SK-N-SH (cell line): ENCODE results near the gene GPR27. TPM values are rescaled to one million over a fixed set of nuclear protein-coding genes. Genes with fewer than 3 reads are reported as not detected.

Source experiments
- CTCF ChIA-PET: fragments of 300-600, 350-600 bp; formaldehyde crosslinking; extraction: SDS; loops from one replicate; lab custom pipeline; 2021; lab: Yijun Ruan, JAX
- POLR2A ChIA-PET: fragments of 350-600 bp; sonication (Branson Sonifier 250); formaldehyde crosslinking; extraction: SDS; loops from one replicate; lab custom pipeline; 2020; ENCODE audit warnings: antibody characterized with exemption, inconsistent platforms; lab: Yijun Ruan, JAX
- DNase-seq: peaks from one replicate; pipeline ENCODE4 v3.0.0; 2012
- H2AFZ ChIP-seq: fragments of 200-600 bp; sonication (generic); 2 replicates; pipeline ENCODE4 v1.8.1; 2016; ENCODE audit warnings: antibody characterized with exemption, mild to moderate bottlenecking, low read depth
- H3F3A ChIP-seq: fragments of 200-600 bp; sonication (generic); replicated peaks from 2 replicates; pipeline ENCODE3; 2016; ENCODE audit warnings: antibody characterized with exemption, mild to moderate bottlenecking; ENCODE audit not compliant: insufficient read depth
- H3K27ac ChIP-seq, 2 experiments: fragments of 200-500 bp in 1 of 2; fragments of 200-600 bp in 1 of 2; sonication (Bioruptor generic) in 1 of 2; sonication (generic), shearing (Covaris generic) in 1 of 2; 2 replicates each; pipeline versions ENCODE4 v1.5.1 to v1.6.1; 2014 to 2016; ENCODE audit warnings: low read depth in 2 of 2, inconsistent platforms in 1 of 2, low read length in 1 of 2, mild to moderate bottlenecking in 1 of 2, mixed read lengths in 1 of 2
- H3K27me3 ChIP-seq: fragments of 200-600 bp; sonication (generic), shearing (Covaris generic); 2 replicates; pipeline ENCODE4 v1.6.1; 2016; ENCODE audit warnings: mixed run types; ENCODE audit not compliant: insufficient read depth
- H3K36me3 ChIP-seq, 2 experiments: fragments of 200-500 bp in 1 of 2; fragments of 200-600 bp in 1 of 2; sonication (Bioruptor generic) in 1 of 2; sonication (generic) in 1 of 2; replicated peaks in 1 of 2; 2 replicates each; pipeline versions ENCODE3 to v1.5.1; 2014 to 2016; ENCODE audit warnings: low read length in 1 of 2, mild to moderate bottlenecking in 1 of 2; ENCODE audit not compliant: insufficient read depth in 2 of 2, control insufficient read depth in 1 of 2
- H3K4me1 ChIP-seq, 2 experiments: fragments of 200-500 bp in 1 of 2; fragments of 200-600 bp in 1 of 2; sonication (Bioruptor generic) in 1 of 2; sonication (generic), shearing (Covaris generic) in 1 of 2; 2 replicates each; pipeline versions ENCODE4 v1.5.1 to v1.6.1; 2014 to 2016; ENCODE audit warnings: low read depth in 1 of 2, low read length in 1 of 2, mixed run types in 1 of 2; ENCODE audit not compliant: insufficient read depth in 2 of 2, control insufficient read depth in 1 of 2
- H3K4me2 ChIP-seq: fragments of 200-600 bp; sonication (generic), shearing (Covaris generic); 2 replicates; pipeline ENCODE4 v1.6.1; 2017; ENCODE audit warnings: mixed run types
- H3K4me3 ChIP-seq, 2 experiments: fragments of 200-500 bp in 1 of 2; fragments of 200-600 bp in 1 of 2; sonication (Bioruptor generic) in 1 of 2; sonication (generic), shearing (Covaris generic) in 1 of 2; 2 replicates each; pipeline versions ENCODE4 v1.5.1 to v1.8.1; 2014 to 2016; ENCODE audit warnings: low read depth in 2 of 2, inconsistent platforms in 1 of 2, low read length in 1 of 2, mild to moderate bottlenecking in 1 of 2, mixed read lengths in 1 of 2, moderate library complexity in 1 of 2
- H3K79me2 ChIP-seq: fragments of 200-600 bp; sonication (generic); 2 replicates; pipeline ENCODE4 v1.8.1; 2017; ENCODE audit warnings: mild to moderate bottlenecking; ENCODE audit not compliant: insufficient read depth
- H3K9ac ChIP-seq: fragments of 200-600 bp; sonication (generic); 2 replicates; pipeline ENCODE4 v1.6.1; 2017; ENCODE audit warnings: mixed run types
- H3K9me2 ChIP-seq: fragments of 200-600 bp; sonication (generic); 2 replicates; pipeline ENCODE4 v1.6.1; 2017; ENCODE audit warnings: mixed run types
- H3K9me3 ChIP-seq: fragments of 200-600 bp; sonication (generic); 2 replicates; pipeline ENCODE4 v1.6.1; 2017; ENCODE audit warnings: mixed run types, mild to moderate bottlenecking, moderate library complexity
- H4K20me1 ChIP-seq: fragments of 200-600 bp; sonication (generic); 2 replicates; pipeline ENCODE4 v1.6.1; 2017; ENCODE audit warnings: mild to moderate bottlenecking, mixed run types; ENCODE audit not compliant: insufficient read depth
- CHD2 ChIP-seq: fragments of 150-350 bp; IDR thresholded peaks from 2 replicates; pipeline ENCODE4 v1.6.1; 2018; ENCODE audit warnings: low read length; ENCODE audit not compliant: partially characterized antibody
- EP300 ChIP-seq, 2 experiments: IDR thresholded peaks; 2 replicates each; pipeline versions ENCODE4 v1.4.0 to v1.6.1; 2012; ENCODE audit warnings: borderline replicate concordance in 1 of 2, low read depth in 1 of 2, low read length in 1 of 2
- EZH2phosphoT487 ChIP-seq: fragments of 200-600 bp; sonication (generic); IDR thresholded peaks from 2 replicates; pipeline ENCODE4 v1.6.1; 2017; ENCODE audit warnings: low read depth, mixed run types, mild to moderate bottlenecking, antibody characterized with exemption, moderate library complexity, borderline replicate concordance
- GATA2 ChIP-seq: sonication (generic); formaldehyde crosslinking; IDR thresholded peaks from 2 replicates; pipeline ENCODE4 v1.5.0; 2020; ENCODE audit warnings: mild to moderate bottlenecking, missing genetic modification reagents
- MXI1 ChIP-seq: IDR thresholded peaks from 2 replicates; pipeline ENCODE4 v1.6.1; 2012; ENCODE audit warnings: mild to moderate bottlenecking, low read depth, low read length, improper control_type of control experiment
- NFIC ChIP-seq: IDR thresholded peaks from 2 replicates; pipeline ENCODE4 v1.4.0; 2012; ENCODE audit warnings: borderline replicate concordance
- NRF1 ChIP-seq: IDR thresholded peaks from 2 replicates; pipeline ENCODE4 v1.6.1; 2012; ENCODE audit warnings: low read depth, mild to moderate bottlenecking, low read length
- POLR2AphosphoS5 ChIP-seq: IDR thresholded peaks from 2 replicates; pipeline ENCODE4 v1.6.1; 2012; ENCODE audit warnings: low read depth, low read length
- RCOR1 ChIP-seq: fragments of 150-350 bp; IDR thresholded peaks from 2 replicates; pipeline ENCODE4 v1.6.1; 2017; ENCODE audit warnings: antibody characterized with exemption, low read length
- RXRA ChIP-seq: IDR thresholded peaks from 2 replicates; pipeline ENCODE4 v1.4.0; 2012; ENCODE audit warnings: low read depth, mild to moderate bottlenecking, borderline replicate concordance
- SMC3 ChIP-seq: IDR thresholded peaks from 2 replicates; pipeline ENCODE4 v1.6.1; 2012; ENCODE audit warnings: low read depth, low read length, improper control_type of control experiment
- TAF1 ChIP-seq: IDR thresholded peaks from 2 replicates; pipeline ENCODE4 v1.6.1; 2012; ENCODE audit warnings: low read depth, mild to moderate bottlenecking, low read length, moderate library complexity, borderline replicate concordance
- USF2 ChIP-seq: fragments of 150-350 bp; IDR thresholded peaks from 2 replicates; pipeline ENCODE4 v1.6.1; 2017; ENCODE audit warnings: antibody characterized with exemption, low read length, low read depth, borderline replicate concordance
- YY1 ChIP-seq: IDR thresholded peaks from 2 replicates; pipeline ENCODE4 v1.4.0; 2012; ENCODE audit warnings: low read depth, mild to moderate bottlenecking
- WGBS: methylation state at CpG from one replicate; pipeline ENCODE4 v1.1.6; 2017; ENCODE audit warnings: low lambda C conversion rate; 5-methylcytosine and 5-hydroxymethylcytosine counted together
- polyA plus RNA-seq, 3 experiments: library from polyadenylated mRNA; depleted of rRNA; stranded (reverse); fragments of >200 nt; gene quantifications; 2 replicates each; pipeline ENCODE4 v1.2.3, GENCODE V29; 2012
- TF ChIP-seq, protein P1 (sequence below): IDR thresholded peaks from 2 replicates; pipeline ENCODE4 v1.6.1; 2012; ENCODE audit warnings: mild to moderate bottlenecking, low read depth, low read length, moderate library complexity
- TF ChIP-seq, protein P2 (sequence below): fragments of 150-350 bp; IDR thresholded peaks from 2 replicates; pipeline ENCODE4 v1.6.1; 2016; ENCODE audit warnings: mild to moderate bottlenecking, low read depth, low read length
- TF ChIP-seq, protein P3 (sequence below): IDR thresholded peaks from 2 replicates; pipeline ENCODE4 v1.4.0; 2012; ENCODE audit warnings: low read depth
- TF ChIP-seq, protein P4 (sequence below): fragments of 200-600 bp; sonication (generic); IDR thresholded peaks from 2 replicates; pipeline ENCODE4 v1.6.1; 2017; ENCODE audit warnings: antibody characterized with exemption, mild to moderate bottlenecking, moderate library complexity

Gene GPR27
- polyA plus RNA-seq, 1 of the 3 experiments (the other 2 are of a cell fraction): 0.05 TPM

DNA sequence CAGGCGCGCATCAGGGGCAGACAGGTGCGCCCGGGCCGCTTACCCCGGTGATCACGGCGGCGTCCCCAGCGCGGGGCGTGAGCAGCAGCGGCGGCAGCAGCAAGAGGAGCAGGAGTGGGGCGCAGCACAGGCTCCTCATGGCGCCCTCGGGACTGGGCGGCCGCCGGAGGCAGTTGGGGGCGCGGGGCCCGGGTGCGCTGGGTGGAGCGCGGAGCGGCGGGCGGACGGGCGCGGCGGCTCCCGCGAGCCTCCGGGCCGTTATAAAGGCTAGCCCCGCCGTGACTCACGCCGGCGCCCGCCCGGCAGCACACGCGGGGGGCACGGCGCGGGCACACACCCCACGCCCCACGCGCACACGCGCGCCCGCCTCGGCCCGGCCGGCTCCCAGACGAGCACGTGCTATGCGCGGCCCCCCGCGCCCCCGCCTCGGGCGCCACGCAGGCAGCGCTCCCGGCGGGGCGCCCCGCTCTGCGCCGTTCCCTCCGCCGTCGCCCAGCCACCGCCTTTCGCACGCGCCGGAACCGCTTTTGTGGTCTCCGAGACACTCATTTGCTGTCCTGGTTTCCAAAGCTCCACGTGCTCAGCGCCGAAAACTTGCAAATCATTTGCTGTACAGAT, 31.4 kb downstream of the GPR27 start, which contains the start of gene PROK2:
PROK2 (minus strand) TSS at position 235 of the 618 bp plus-strand sequence; CDS start at position 139, 96 bp downstream.
- H3K27me3 ChIP-seq: peaks cover 28% of the 10 kb centered on the region
- TF ChIP-seq RCOR1: no peak
- no peak for TF ChIP-seq SMC3
- TF ChIP-seq, protein P1, sequence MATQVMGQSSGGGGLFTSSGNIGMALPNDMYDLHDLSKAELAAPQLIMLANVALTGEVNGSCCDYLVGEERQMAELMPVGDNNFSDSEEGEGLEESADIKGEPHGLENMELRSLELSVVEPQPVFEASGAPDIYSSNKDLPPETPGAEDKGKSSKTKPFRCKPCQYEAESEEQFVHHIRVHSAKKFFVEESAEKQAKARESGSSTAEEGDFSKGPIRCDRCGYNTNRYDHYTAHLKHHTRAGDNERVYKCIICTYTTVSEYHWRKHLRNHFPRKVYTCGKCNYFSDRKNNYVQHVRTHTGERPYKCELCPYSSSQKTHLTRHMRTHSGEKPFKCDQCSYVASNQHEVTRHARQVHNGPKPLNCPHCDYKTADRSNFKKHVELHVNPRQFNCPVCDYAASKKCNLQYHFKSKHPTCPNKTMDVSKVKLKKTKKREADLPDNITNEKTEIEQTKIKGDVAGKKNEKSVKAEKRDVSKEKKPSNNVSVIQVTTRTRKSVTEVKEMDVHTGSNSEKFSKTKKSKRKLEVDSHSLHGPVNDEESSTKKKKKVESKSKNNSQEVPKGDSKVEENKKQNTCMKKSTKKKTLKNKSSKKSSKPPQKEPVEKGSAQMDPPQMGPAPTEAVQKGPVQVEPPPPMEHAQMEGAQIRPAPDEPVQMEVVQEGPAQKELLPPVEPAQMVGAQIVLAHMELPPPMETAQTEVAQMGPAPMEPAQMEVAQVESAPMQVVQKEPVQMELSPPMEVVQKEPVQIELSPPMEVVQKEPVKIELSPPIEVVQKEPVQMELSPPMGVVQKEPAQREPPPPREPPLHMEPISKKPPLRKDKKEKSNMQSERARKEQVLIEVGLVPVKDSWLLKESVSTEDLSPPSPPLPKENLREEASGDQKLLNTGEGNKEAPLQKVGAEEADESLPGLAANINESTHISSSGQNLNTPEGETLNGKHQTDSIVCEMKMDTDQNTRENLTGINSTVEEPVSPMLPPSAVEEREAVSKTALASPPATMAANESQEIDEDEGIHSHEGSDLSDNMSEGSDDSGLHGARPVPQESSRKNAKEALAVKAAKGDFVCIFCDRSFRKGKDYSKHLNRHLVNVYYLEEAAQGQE: no peak
- no peak for TF ChIP-seq NRF1
- TF ChIP-seq, protein P2, sequence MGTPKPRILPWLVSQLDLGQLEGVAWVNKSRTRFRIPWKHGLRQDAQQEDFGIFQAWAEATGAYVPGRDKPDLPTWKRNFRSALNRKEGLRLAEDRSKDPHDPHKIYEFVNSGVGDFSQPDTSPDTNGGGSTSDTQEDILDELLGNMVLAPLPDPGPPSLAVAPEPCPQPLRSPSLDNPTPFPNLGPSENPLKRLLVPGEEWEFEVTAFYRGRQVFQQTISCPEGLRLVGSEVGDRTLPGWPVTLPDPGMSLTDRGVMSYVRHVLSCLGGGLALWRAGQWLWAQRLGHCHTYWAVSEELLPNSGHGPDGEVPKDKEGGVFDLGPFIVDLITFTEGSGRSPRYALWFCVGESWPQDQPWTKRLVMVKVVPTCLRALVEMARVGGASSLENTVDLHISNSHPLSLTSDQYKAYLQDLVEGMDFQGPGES: no peak
- TF ChIP-seq RXRA: no peak
- TF ChIP-seq TAF1: no peak
- no peak for TF ChIP-seq POLR2AphosphoS5
- no peak for TF ChIP-seq EZH2phosphoT487
- TF ChIP-seq NFIC: no peak
- no peak for TF ChIP-seq YY1
- TF ChIP-seq, protein P3, sequence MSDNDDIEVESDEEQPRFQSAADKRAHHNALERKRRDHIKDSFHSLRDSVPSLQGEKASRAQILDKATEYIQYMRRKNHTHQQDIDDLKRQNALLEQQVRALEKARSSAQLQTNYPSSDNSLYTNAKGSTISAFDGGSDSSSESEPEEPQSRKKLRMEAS: no peak
- TF ChIP-seq USF2: no peak
- TF ChIP-seq MXI1: no peak
- no peak for TF ChIP-seq CHD2
- TF ChIP-seq, protein P4, sequence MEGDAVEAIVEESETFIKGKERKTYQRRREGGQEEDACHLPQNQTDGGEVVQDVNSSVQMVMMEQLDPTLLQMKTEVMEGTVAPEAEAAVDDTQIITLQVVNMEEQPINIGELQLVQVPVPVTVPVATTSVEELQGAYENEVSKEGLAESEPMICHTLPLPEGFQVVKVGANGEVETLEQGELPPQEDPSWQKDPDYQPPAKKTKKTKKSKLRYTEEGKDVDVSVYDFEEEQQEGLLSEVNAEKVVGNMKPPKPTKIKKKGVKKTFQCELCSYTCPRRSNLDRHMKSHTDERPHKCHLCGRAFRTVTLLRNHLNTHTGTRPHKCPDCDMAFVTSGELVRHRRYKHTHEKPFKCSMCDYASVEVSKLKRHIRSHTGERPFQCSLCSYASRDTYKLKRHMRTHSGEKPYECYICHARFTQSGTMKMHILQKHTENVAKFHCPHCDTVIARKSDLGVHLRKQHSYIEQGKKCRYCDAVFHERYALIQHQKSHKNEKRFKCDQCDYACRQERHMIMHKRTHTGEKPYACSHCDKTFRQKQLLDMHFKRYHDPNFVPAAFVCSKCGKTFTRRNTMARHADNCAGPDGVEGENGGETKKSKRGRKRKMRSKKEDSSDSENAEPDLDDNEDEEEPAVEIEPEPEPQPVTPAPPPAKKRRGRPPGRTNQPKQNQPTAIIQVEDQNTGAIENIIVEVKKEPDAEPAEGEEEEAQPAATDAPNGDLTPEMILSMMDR: no peak
- no peak for TF ChIP-seq EP300 (IDR thresholded peaks at IDR 0.05; ENCODE audit: borderline replicate concordance in 1 of 2, low read depth in 1 of 2, low read length in 1 of 2)
- TF ChIP-seq GATA2: no peak
- H3K9ac ChIP-seq: no peak within 1 kb of the TSS
- no peaks in the 10 kb centered on the region for H3K79me2 ChIP-seq
- peaks cover 0 to 6% of the 10 kb centered on the region in 2 experiments; a peak in 1 of 4 replicates for H3K4me1 ChIP-seq
- DNase-seq: peak; percentile 77
- H2AFZ ChIP-seq: no peak within 1 kb of the TSS
- no peak within 1 kb of the TSS for H3K4me2 ChIP-seq
- no peaks in the 10 kb centered on the region for H3K36me3 ChIP-seq
- H3K27ac ChIP-seq: no peak within 1 kb of the TSS
- no peaks in the 10 kb centered on the region for H4K20me1 ChIP-seq
- ChIA-PET CTCF (no interaction called here), POLR2A (no interaction called here)
- no peaks in the 10 kb centered on the region for H3K9me2 ChIP-seq
- 3% methylated on average over 14 of the region's 89 CpGs for WGBS
- peak within 1 kb of the TSS in 1 of 2 experiments; percentile 41; a peak in 1 of 4 replicates for H3K4me3 ChIP-seq
- no peaks in the 10 kb centered on the region for H3F3A ChIP-seq
- no peaks in the 10 kb centered on the region for H3K9me3 ChIP-seq
